CD4-positive, alpha-beta T cell treated with Interferon alpha-2 for 1 hour (primary cell): ENCODE results near the gene FOXD2.
"Not testable (repeated sequence)": the region's sequence is repeated elsewhere in the genome, so short reads cannot be mapped to it uniquely, and the experiment has no call there.

Experiments used
- DNase-seq, 2 donors: peaks; one replicate each; pipeline ENCODE4 v3.0.0-alpha.2; 2020 to 2022

The FOXD2 gene

GRCh38 chr1:47440599-47441081 is 2.8 kb downstream of the FOXD2 start:
- DNase-seq, result no peak

DNA sequence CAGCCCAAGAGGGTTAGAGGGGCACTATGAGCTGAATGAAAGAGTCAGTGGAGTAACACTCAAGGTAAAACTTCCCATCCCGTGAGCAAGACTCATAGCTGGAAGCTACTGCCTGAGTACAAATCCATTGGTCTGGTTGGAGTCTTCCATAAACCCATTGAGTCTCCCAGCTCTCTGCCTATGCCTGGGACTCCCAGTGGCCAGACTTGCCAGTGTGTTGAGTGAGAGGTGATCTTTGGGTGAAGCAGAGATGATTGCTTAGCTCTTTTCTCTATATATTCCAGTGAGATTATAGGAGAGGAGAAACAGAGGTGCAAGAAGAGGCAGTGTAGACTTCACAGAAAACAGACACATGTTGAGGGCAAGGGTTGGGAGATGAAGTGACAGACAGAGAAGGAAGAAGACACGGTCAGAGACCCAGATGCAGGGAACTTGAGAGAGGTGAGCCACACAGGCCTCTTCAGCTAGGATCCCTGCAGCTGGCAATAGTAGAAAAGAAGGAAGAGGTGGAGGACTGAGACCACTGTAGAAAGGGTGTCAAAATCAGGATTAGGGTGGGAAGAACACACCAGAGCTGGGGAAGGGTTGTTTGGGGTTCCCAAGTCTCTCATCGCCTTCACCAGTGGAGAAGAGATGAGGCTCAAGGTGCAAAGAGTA is 3.7 kb downstream of the FOXD2 start:
- DNase-seq, result no peak

DNA sequence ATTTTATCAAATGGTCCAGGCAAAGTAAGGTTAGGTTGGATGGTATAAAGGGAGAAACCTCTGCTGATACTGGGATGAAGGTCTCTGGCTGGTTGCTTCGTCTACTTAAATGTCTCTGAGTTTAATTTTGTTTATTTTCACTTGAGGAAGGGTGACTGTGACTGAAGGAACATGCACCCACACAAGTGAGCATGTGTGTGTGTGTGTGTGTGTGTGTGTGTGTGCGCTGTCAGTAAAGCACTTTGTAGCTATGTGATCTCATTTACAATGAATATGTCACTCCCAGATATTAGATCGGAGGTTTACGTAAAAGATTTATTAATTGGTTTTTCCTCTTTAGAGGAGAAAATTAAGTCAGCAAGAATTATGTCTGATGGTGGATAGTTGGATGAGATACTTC is 4.4 kb downstream of the FOXD2 start:
- no peak for DNase-seq

GRCh38 chr1:47442842-47443529 is 5.1 kb downstream of the FOXD2 start:
- DNase-seq, result no peak

DNA sequence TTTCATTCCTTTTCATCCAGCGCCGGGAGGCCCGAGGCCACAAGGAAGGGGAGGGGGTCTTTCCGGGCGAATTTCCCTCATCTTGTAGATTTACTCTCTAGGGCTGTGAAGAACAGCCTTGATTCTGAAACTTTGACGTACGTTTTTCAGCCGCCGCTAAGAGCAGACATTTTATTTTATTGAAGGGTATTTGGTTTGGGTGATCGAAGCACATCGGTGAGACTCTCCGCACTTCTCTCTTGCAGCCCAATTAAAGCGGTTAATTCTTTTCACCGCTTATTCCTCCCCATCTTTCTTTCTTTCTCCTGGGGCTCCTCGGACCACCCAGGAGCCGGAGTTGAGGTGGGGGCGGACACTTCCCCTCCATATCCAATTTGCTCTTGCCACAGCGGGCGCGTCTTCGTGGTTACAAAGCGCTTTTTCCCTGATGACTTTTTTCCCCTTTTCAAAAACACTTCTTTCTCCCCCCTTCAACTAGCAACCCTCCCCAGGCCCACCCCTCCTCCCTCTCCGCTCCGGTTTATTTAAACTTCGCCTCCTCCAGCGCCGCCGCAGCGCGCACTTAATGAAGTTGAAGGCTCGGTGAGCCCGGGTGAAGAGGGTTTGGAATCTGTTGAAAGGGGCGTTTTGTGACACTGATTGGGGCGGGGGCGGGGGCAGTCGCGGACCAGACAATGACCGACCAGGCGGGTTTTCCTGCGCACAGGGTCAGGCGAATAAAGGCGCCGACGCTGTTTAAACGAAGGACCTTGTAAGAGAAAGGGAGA is 5.9 kb downstream of the FOXD2 start:
- DNase-seq, result no peak

GRCh38 chr1:47444297-47444561 is 6.4 kb downstream of the FOXD2 start:
- DNase-seq, result no peak

DNA sequence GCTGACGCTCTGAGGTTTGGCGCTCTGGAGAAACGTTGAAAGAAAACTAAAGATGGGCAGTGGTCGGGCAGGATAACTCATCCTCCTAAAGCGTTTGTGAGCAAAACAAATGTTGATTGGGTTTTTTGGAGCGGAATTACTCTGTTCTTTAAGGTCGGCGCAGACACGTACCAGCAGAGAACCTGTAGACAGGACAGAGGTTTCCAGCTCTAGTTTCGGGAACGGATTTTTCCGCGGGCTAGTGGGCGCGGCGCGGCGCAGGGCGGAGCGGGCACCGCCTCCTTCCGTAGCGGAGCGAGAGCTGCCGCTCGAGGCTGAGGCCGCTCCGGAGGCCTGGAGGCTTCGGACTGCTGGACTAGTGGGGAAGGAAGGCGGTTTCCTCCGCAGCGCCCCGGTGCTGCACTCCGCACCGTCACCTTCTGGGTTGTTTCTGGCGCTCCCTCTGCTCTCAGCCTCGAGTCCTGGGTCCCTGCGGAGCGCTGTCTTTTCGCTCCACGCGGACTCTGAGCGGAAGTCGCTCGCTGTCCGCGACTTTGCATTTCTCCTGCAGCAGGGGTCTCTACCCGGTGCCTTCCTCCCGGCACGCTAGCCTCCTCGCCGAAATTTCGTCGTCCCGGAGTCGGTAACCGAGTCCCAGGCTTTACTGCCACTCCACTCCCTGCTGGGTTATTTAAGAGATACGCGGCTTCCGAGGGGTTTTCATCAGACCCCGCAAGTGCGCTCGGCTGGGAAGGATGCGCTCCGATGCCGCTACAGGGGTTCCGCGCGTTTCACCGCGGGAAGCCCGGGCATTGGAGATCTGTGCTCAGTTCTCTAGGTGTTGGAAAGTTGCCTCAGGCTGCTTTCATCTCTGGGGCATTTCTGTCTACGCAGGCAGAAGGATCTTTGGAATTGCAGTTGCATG is 7.0 kb downstream of the FOXD2 start:
- DNase-seq, result peak in 1 of 2 donors; percentile 25

- DNase-seq, result no peak
These were observed 8.1 kb downstream of the FOXD2 start for GRCh38 chr1:47445823-47446550.

GRCh38 chr1:47448462-47449222 is 10.8 kb downstream of the FOXD2 start:
- no peak for DNase-seq

DNA sequence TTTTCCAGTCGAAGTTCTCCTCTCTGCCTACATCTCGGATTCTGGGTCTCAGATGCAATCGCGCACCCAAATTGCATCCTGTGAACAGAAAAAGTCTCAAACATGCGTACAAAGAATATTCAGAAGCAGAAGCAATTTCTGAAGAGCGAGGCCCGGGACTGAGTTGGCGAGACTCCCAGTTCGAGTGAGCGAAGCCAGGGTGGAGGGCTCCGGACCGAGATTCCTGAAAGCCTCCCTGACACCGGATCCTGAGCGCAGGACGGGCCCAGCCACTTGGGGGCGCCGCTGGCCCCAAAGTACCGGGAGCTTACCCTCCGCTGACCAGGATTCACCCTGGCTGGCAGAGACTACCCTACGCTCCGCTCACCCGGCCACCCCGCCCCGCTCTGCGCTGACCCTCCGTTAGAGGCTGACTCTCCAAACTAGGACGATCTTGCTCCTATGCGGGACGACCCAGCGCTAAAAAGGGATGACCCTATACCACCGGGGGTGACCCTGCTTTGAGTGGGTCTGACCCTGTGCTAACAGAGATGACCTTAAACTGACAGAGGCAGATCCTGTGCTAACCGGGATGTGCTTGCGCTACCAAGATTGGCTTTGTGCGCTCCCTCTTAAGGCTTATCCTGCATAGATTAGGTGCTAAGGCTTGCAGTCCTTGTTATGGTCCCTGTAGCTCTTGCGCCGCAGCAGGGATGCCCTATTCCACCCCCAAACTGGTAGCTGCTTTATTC is 12.1 kb downstream of the FOXD2 start:
- DNase-seq, result no peak

- DNase-seq, result no peak
These were observed 12.8 kb downstream of the FOXD2 start for GRCh38 chr1:47450606-47451005.

DNA sequence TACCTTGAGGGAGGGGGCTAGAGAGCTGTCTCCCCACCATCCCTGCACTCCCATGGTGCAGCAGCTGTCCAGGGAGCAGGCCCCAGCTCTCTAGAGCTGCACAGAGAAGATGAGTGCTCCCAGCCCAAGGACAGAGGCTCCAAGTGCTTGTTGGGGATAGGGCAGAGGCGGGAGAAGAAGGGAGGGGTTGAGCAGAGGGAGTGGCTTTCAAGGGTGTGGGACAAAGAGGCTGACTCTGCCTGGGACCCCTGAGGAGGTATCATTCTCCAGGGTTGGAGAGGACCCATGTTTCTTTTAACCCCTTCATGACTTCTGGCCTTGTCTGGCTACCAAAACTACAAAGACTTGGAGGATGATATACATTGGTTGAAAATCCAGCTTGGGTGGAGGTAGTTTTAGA is 14.6 kb downstream of the FOXD2 start:
- no peak for DNase-seq

DNA sequence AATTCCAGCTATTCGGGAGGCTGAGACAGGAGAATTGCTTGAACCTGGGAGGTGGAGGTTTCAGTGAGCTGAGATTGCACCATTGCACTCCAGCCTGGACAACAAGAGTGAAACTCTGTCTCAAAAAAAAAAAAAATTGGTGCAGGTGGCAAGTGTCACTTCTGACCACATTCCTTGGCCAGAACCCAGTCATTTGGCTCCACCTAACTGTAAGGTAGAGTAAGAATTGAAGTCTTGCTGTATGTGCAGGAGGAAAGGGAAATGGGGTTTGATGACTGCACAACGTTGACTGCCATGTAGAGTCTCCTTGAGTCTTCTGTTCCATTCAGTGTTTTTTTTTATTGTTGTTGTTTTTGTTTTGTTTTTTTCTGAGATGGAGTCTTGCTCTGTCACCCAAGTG is 16.1 kb downstream of the FOXD2 start:
- DNase-seq, result not testable (repeated sequence)

- no peak for DNase-seq
These were observed 18.4 kb downstream of the FOXD2 start for GRCh38 chr1:47456250-47456649.

- not testable (repeated sequence) for DNase-seq
These were observed 19.7 kb downstream of the FOXD2 start for GRCh38 chr1:47457547-47457946.

DNA sequence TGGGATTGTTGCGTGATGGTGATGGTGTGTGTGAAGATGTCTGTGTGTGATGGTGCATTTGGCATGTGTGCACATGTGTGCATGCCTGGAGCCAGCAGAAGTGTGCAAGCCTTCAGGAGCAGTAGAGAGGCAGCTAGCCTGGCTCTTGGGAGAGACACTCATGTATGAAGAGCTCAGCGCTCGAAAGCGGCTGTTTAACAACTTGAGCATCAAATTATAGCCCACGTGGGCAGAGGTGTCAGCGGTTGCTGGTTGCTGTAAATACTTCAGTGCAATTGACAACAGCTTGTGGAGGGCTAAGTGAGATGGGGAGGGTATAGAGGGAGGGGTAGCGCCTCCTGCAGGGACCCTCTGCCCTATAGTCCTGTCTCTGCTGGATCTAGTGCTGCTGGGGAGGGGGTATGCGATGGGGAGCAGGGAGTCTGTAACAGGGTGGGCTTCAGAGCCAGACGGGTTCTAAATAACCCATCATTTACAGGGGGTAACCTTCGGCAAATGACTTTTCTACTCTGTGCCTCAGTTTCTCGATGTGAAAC is 21.5 kb downstream of the FOXD2 start:
- no peak for DNase-seq

DNA sequence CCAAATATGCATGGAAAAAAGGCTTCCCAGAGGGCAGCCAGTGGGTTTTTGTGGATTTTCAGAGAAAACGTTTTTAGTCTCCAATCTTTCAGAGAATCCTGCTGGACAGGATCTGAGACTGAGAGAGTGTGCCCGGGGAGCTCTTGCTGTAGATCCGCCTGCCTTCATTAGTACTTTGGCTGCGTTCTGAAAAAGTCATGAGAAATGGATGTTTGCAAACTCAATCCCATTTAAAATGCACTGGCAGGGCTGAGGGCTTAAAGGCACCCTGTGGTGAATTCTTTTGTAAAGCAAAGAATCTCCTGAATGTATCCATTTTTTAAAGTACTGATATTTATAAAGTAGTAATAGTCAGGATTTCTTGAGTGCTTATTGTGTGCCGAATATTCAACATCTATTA is 22.2 kb downstream of the FOXD2 start:
- DNase-seq, result no peak

GRCh38 chr1:47460456-47460855 is 22.6 kb downstream of the FOXD2 start:
- no peak for DNase-seq

GRCh38 chr1:47465605-47466004 is 27.8 kb downstream of the FOXD2 start:
- no peak for DNase-seq

GRCh38 chr1:47468709-47469389 is 31.0 kb downstream of the FOXD2 start:
- no peak for DNase-seq
